Thyroid gland (tissue), 4 donors: Measurements from ENCODE around the gene DOCK1.

ENCODE experiments used
- POLR2A ChIP-seq, 2 donors: fragments of 450-650 bp; IDR thresholded peaks; one replicate each; pipeline ENCODE4 v1.6.1; 2017; ENCODE audit warnings: antibody characterized with exemption in 2 of 2, mild to moderate bottlenecking in 2 of 2, moderate library complexity in 1 of 2
- TF ChIP-seq, protein P1 (sequence below), 6 experiments: fragments of 200-600 bp in 3 of 6; fragments of 450-650 bp in 3 of 6; sonication (generic) in 3 of 6; IDR thresholded peaks; one replicate each; pipeline ENCODE4 v1.5.1; 2016 to 2019; ENCODE audit warnings: antibody characterized with exemption in 6 of 6, mild to moderate bottlenecking in 2 of 6, inconsistent platforms in 1 of 6, moderate library complexity in 1 of 6

DNA sequence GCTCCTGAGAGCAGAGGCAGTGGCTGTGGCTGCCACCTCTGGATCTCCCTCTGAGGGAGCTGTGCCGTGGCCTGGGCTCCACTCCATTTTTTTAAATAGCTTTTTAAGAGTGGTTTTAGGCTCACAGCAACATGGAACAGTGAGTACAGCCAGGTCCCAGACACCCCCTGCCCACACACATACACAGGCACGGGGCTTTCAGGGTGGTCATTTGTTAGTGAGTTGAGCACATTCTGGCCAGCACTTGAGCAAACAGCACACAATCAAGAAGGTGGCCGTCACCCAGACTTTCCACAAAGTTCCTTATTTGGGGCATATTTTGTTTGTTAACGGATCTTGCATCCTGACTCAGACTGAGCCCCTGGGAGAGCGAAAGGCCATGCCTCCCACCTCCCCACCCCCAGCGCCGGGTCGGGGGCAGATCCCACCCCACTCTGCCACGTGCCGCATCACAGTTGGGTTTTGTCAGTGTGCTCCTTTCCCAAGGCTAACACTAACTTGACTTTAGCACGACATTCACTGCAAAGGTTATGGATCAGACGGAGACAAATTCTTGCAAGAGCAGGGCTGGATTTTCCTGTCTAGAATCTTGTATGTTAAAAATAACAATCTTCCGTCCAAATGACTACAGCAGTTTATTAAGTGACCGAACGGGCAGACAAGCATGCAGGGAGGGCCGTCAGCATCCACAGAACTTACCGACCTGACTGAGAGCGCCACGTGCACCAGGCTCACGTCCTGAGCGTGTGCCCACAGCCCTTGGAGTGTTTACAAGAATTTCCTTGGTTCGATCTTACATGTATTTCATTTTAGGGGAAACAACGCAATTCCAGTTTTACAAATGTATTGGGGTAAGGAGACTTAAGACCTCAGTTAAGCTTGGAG, 487.4 kb downstream of the DOCK1 start:
- TF ChIP-seq, protein P1, sequence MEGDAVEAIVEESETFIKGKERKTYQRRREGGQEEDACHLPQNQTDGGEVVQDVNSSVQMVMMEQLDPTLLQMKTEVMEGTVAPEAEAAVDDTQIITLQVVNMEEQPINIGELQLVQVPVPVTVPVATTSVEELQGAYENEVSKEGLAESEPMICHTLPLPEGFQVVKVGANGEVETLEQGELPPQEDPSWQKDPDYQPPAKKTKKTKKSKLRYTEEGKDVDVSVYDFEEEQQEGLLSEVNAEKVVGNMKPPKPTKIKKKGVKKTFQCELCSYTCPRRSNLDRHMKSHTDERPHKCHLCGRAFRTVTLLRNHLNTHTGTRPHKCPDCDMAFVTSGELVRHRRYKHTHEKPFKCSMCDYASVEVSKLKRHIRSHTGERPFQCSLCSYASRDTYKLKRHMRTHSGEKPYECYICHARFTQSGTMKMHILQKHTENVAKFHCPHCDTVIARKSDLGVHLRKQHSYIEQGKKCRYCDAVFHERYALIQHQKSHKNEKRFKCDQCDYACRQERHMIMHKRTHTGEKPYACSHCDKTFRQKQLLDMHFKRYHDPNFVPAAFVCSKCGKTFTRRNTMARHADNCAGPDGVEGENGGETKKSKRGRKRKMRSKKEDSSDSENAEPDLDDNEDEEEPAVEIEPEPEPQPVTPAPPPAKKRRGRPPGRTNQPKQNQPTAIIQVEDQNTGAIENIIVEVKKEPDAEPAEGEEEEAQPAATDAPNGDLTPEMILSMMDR (IDR thresholded peaks at IDR 0.05), result no peak
- no peak for TF ChIP-seq POLR2A (IDR thresholded peaks at IDR 0.05)
